ENCODE measurements around the gene SPATA21.

- TF ChIP-seq EZH2 (IDR thresholded peaks at IDR 0.05; ENCODE audit: borderline replicate concordance, control insufficient read depth, low read depth, low read length): no peak
- no peak for TF ChIP-seq IKZF1 (conservative IDR thresholded peaks at IDR 0.05)
- TF ChIP-seq CTCF (IDR thresholded peaks at IDR 0.05 in 2 of 3, conservative IDR thresholded peaks at IDR 0.05 in 1 of 3; ENCODE audit: control insufficient read depth in 2 of 3, extremely low read depth in 1 of 3, insufficient read depth in 1 of 3, low read depth in 3 of 3, low read length in 3 of 3): no peak
- TF ChIP-seq MLLT1 (IDR thresholded peaks at IDR 0.05): no peak
- TF ChIP-seq POLR2A (IDR thresholded peaks at IDR 0.05; ENCODE audit: low read depth, low read length): no peak
- TF ChIP-seq MYC (IDR thresholded peaks at IDR 0.05; ENCODE audit: insufficient read depth, insufficient read length, insufficient replicate concordance, low read length, severe bottlenecking): no peak
- no peak for TF ChIP-seq SMC3 (IDR thresholded peaks at IDR 0.05; ENCODE audit: borderline replicate concordance, low read length)
- TF ChIP-seq ZBTB33 (IDR thresholded peaks at IDR 0.05): no peak
- TF ChIP-seq NR2C2 (IDR thresholded peaks at IDR 0.05; ENCODE audit: borderline replicate concordance, control insufficient read depth, insufficient read length, low read depth): no peak
- no peak for TF ChIP-seq POLR2AphosphoS5 (IDR thresholded peaks at IDR 0.05; ENCODE audit: low read length)
- no peak for TF ChIP-seq TAF1 (IDR thresholded peaks at IDR 0.05; ENCODE audit: borderline replicate concordance, low read depth, low read length)
- TF ChIP-seq USF2 (IDR thresholded peaks at IDR 0.05; ENCODE audit: borderline replicate concordance, low read depth, low read length): no peak
These were observed 30.4 kb downstream of the SPATA21 start for GRCh38 chr1:16406868-16407267.

Data from GM12878 (cell line).